ENCODE results near the gene QRICH2.

Gene QRICH2

DNA sequence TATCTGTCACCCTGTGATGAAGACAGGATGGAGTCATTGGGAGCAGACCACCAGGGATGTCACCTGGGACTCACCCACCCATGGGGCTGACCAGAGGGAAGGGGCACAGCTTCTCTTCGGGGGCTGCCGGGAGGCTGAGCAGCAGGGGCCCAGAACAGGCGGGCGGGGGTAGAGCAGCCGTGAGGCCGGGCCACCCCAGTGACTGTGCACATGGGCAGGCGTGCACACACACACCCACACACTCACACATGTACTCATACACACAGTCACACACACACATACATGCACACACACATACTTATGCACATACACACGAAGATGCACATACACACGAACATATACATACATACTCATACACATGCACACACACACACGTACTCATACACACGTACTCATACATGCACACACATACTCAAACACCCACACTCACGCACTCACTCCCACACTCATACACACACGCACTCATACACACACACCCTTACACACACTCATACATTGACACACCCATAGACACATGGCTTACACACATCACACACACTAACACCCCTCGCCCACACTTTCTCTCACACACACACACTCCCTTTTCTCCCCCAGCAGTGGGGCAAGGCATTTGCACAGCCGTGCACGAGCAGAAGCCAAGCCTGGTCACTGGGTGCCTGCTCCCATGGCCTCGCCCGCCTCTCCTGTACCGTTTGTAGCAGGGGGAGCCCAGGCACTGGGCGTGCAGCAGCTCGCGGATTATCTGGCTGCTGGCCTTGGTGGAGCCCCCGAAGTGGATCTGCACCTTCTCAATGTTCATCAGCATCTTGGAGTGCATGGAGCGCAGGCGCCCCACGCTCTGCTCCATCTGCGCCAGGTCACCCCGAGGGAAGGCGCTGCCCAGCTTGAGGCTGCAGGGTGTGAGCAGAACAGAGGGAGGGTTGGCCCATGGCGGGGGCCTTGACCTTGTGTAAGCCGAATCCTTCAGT is 30.5 kb downstream of the QRICH2 start:
- 95% methylated on average over 31 of the region's 31 CpGs for WGBS
- H3K27me3 ChIP-seq (ENCODE audit: control insufficient read depth in 1 of 2, insufficient read depth in 1 of 2, low read length in 2 of 2): no peaks in the 10 kb centered on the region
- peak; percentile 55 for DNase-seq
- H3K79me1 ChIP-seq (replicated peaks; ENCODE audit: low read length, poor library complexity, severe bottlenecking): no peaks in the 10 kb centered on the region
- no peak overlapping the region for H2BK5ac ChIP-seq (ENCODE audit: low read depth, low read length, poor library complexity, severe bottlenecking)
- H4K91ac ChIP-seq (ENCODE audit: low read length): peak overlapping the region; percentile 57
- no peak overlapping the region for H2AFZ ChIP-seq (ENCODE audit: low read depth, low read length)
- peak overlapping the region in 1 of 2 experiments; percentile 21 for H2BK12ac ChIP-seq (ENCODE audit: low read length in 2 of 2)
- H3K4me3 ChIP-seq (ENCODE audit: insufficient read depth in 1 of 2, low read depth in 1 of 2, low read length in 2 of 2): no peak overlapping the region
- H3K4ac ChIP-seq (ENCODE audit: low read depth in 1 of 2, low read length in 2 of 2): no peak overlapping the region
- H2BK15ac ChIP-seq (ENCODE audit: low read depth, poor library complexity, severe bottlenecking): peak overlapping the region; percentile 48
- peaks cover 0 to 20% of the 10 kb centered on the region in 2 experiments for H3K36me3 ChIP-seq (ENCODE audit: control insufficient read depth in 1 of 2, insufficient read depth in 2 of 2, low read depth in 1 of 2, low read length in 2 of 2)
- H3K4me1 ChIP-seq (ENCODE audit: control insufficient read depth, insufficient read depth, low read depth, low read length): peaks cover 32% of the 10 kb centered on the region
- no peak overlapping the region for H3K23ac ChIP-seq (ENCODE audit: low read length in 2 of 2)
- no peak overlapping the region for H3K27ac ChIP-seq (ENCODE audit: low read length, poor library complexity, severe bottlenecking)
- H4K8ac ChIP-seq (ENCODE audit: low read length): no peak overlapping the region
- no peak overlapping the region for H2BK120ac ChIP-seq (ENCODE audit: low read depth, low read length)
- H3K9me3 ChIP-seq (ENCODE audit: control insufficient read depth, low read length): no peaks in the 10 kb centered on the region
- H3K4me2 ChIP-seq (ENCODE audit: low read length, poor library complexity, severe bottlenecking): no peak overlapping the region
- no peak overlapping the region for H2AK5ac ChIP-seq (ENCODE audit: low read length, severe bottlenecking)
- H3K18ac ChIP-seq (ENCODE audit: low read depth in 1 of 2, low read length in 2 of 2): no peak overlapping the region
- peak overlapping the region in 1 of 2 experiments; percentile 64 for H3K14ac ChIP-seq (ENCODE audit: low read length in 2 of 2)
- no peak overlapping the region for H3K9ac ChIP-seq (ENCODE audit: low read length)

GRCh38 chr17:76276461-76277299 is 31.4 kb downstream of the QRICH2 start:
- Histone ChIP-seq H3K14ac (ENCODE audit: low read length in 2 of 2) (no peak overlapping the region), H3K23ac (ENCODE audit: low read length in 2 of 2) (no peak overlapping the region), H4K8ac (ENCODE audit: low read length) (peak overlapping the region; percentile 31), H3K4me1 (ENCODE audit: control insufficient read depth, insufficient read depth, low read depth, low read length) (peaks cover 41% of the 10 kb centered on the region), H3K27me3 (ENCODE audit: control insufficient read depth in 1 of 2, insufficient read depth in 1 of 2, low read length in 2 of 2) (no peaks in the 10 kb centered on the region), H2BK120ac (ENCODE audit: low read depth, low read length) (no peak overlapping the region), H3K27ac (ENCODE audit: low read length, poor library complexity, severe bottlenecking) (no peak overlapping the region), H2AK5ac (ENCODE audit: low read length, severe bottlenecking) (no peak overlapping the region), H3K4me3 (ENCODE audit: insufficient read depth in 1 of 2, low read depth in 1 of 2, low read length in 2 of 2) (no peak overlapping the region), H3K18ac (ENCODE audit: low read depth in 1 of 2, low read length in 2 of 2) (no peak overlapping the region), H3K4ac (ENCODE audit: low read depth in 1 of 2, low read length in 2 of 2) (no peak overlapping the region), H3K36me3 (ENCODE audit: control insufficient read depth in 1 of 2, insufficient read depth in 2 of 2, low read depth in 1 of 2, low read length in 2 of 2) (peaks cover 0 to 22% of the 10 kb centered on the region in 2 experiments), H2BK12ac (ENCODE audit: low read length in 2 of 2) (no peak overlapping the region), H3K9ac (ENCODE audit: low read length) (peak overlapping the region; percentile 62), H2AFZ (ENCODE audit: low read depth, low read length) (no peak overlapping the region), H2BK5ac (ENCODE audit: low read depth, low read length, poor library complexity, severe bottlenecking) (no peak overlapping the region), H3K4me2 (ENCODE audit: low read length, poor library complexity, severe bottlenecking) (no peak overlapping the region), H2BK15ac (ENCODE audit: low read depth, poor library complexity, severe bottlenecking) (no peak overlapping the region), H3K79me1 (replicated peaks; ENCODE audit: low read length, poor library complexity, severe bottlenecking) (peaks cover 1% of the 10 kb centered on the region), H3K9me3 (ENCODE audit: control insufficient read depth, low read length) (no peaks in the 10 kb centered on the region), H4K91ac (ENCODE audit: low read length) (peak overlapping the region; percentile 25)
- WGBS: 98% methylated on average over 19 of the region's 19 CpGs
- DNase-seq: peak; percentile 65

- Histone ChIP-seq H3K27ac (ENCODE audit: low read length, poor library complexity, severe bottlenecking) (no peak overlapping the region), H3K4ac (ENCODE audit: low read depth in 1 of 2, low read length in 2 of 2) (no peak overlapping the region), H3K27me3 (ENCODE audit: control insufficient read depth in 1 of 2, insufficient read depth in 1 of 2, low read length in 2 of 2) (no peaks in the 10 kb centered on the region), H3K36me3 (ENCODE audit: control insufficient read depth in 1 of 2, insufficient read depth in 2 of 2, low read depth in 1 of 2, low read length in 2 of 2) (peaks cover 2 to 28% of the 10 kb centered on the region in 2 experiments), H2BK15ac (ENCODE audit: low read depth, poor library complexity, severe bottlenecking) (no peak overlapping the region), H2BK5ac (ENCODE audit: low read depth, low read length, poor library complexity, severe bottlenecking) (no peak overlapping the region), H3K4me3 (ENCODE audit: insufficient read depth in 1 of 2, low read depth in 1 of 2, low read length in 2 of 2) (no peak overlapping the region), H3K9ac (ENCODE audit: low read length) (no peak overlapping the region), H2AK5ac (ENCODE audit: low read length, severe bottlenecking) (no peak overlapping the region), H3K4me1 (ENCODE audit: control insufficient read depth, insufficient read depth, low read depth, low read length) (peaks cover 47% of the 10 kb centered on the region), H4K8ac (ENCODE audit: low read length) (no peak overlapping the region), H3K4me2 (ENCODE audit: low read length, poor library complexity, severe bottlenecking) (no peak overlapping the region), H3K9me3 (ENCODE audit: control insufficient read depth, low read length) (no peaks in the 10 kb centered on the region), H2BK12ac (ENCODE audit: low read length in 2 of 2) (no peak overlapping the region), H2BK120ac (ENCODE audit: low read depth, low read length) (no peak overlapping the region), H3K18ac (ENCODE audit: low read depth in 1 of 2, low read length in 2 of 2) (no peak overlapping the region), H3K79me1 (replicated peaks; ENCODE audit: low read length, poor library complexity, severe bottlenecking) (peaks cover 7% of the 10 kb centered on the region), H3K14ac (ENCODE audit: low read length in 2 of 2) (no peak overlapping the region), H3K23ac (ENCODE audit: low read length in 2 of 2) (no peak overlapping the region), H4K91ac (ENCODE audit: low read length) (no peak overlapping the region), H2AFZ (ENCODE audit: low read depth, low read length) (no peak overlapping the region)
- DNase-seq: peak; percentile 43
- WGBS: 94% methylated on average over 10 of the region's 11 CpGs
Observed at GRCh38 chr17:76276069-76276431, 32.0 kb downstream of the QRICH2 start.

All from mesenchymal stem cell (in vitro differentiated cells and primary cell).